K562 (cell line): ENCODE data around the gene RIIAD1. TPM values are rescaled to one million over a fixed set of nuclear protein-coding genes. Genes with fewer than 3 reads are reported as not detected.

Experiments
- EP400 ChIP-seq: fragments of 450-650 bp; IDR thresholded peaks from 2 replicates; pipeline ENCODE4 v1.6.1; 2017; ENCODE audit warnings: antibody characterized with exemption, mild to moderate bottlenecking, moderate library complexity
- FOXM1 ChIP-seq, 2 experiments: fragments of 450-650 bp in 1 of 2; sonication (generic) in 1 of 2; formaldehyde crosslinking in 1 of 2; IDR thresholded peaks; 2 replicates each; pipeline versions ENCODE4 v1.6.1 to v1.9.0; 2017 to 2022; ENCODE audit warnings: low read depth in 2 of 2, mild to moderate bottlenecking in 2 of 2, missing genetic modification reagents in 1 of 2, moderate library complexity in 1 of 2
- HMBOX1 ChIP-seq: sonication (generic); IDR thresholded peaks from 2 replicates; pipeline ENCODE4 v1.6.1; 2016
- HMGXB4 ChIP-seq: sonication (generic); formaldehyde crosslinking; IDR thresholded peaks from 2 replicates; pipeline ENCODE4 v1.8.1; 2023; ENCODE audit warnings: mild to moderate bottlenecking, missing genetic modification reagents
- KLF16 ChIP-seq: IDR thresholded peaks from 2 replicates; pipeline ENCODE4 v1.6.1; 2016; ENCODE audit warnings: antibody characterized with exemption
- MBD2 ChIP-seq: sonication (generic); IDR thresholded peaks from 2 replicates; pipeline ENCODE4 v1.6.1; 2016; ENCODE audit warnings: low read depth, borderline replicate concordance
- MEF2D ChIP-seq: conservative IDR thresholded peaks from 2 replicates; pipeline ENCODE4 v1.6.1; 2016; ENCODE audit warnings: low read depth, missing genetic modification characterization, missing compliant biosample characterization
- MXI1 ChIP-seq: IDR thresholded peaks from 2 replicates; pipeline ENCODE4 v1.6.1; 2011; ENCODE audit warnings: low read depth, mild to moderate bottlenecking, improper control_type of control experiment, low read length
- NCOR1 ChIP-seq: fragments of 450-650 bp; IDR thresholded peaks from 2 replicates; pipeline ENCODE4 v1.6.1; 2016; ENCODE audit warnings: mild to moderate bottlenecking, moderate library complexity
- NFIX ChIP-seq: fragments of 250-450 bp; sonication (Bioruptor Pico); IDR thresholded peaks from 2 replicates; pipeline ENCODE4 v1.4.0; 2020; ENCODE audit warnings: low read depth, mild to moderate bottlenecking, moderate library complexity
- RBM25 ChIP-seq: fragments of 200-400 bp; formaldehyde crosslinking; IDR thresholded peaks from 2 replicates; pipeline ENCODE4 v1.6.1; 2018; ENCODE audit warnings: low read length, low read depth, moderate library complexity; ENCODE audit not compliant: severe bottlenecking
- RREB1 ChIP-seq: fragments of 250-450 bp; sonication (Bioruptor Pico); IDR thresholded peaks from 2 replicates; pipeline ENCODE4 v1.4.0; 2020
- STAT5A ChIP-seq: IDR thresholded peaks from 2 replicates; pipeline ENCODE4 v1.6.1; 2012; ENCODE audit warnings: low read length, inconsistent platforms, borderline replicate concordance
- YY1 ChIP-seq, 3 experiments: IDR thresholded peaks; 2 replicates each; pipeline ENCODE4 v1.6.1; 2011; ENCODE audit warnings: low read length in 2 of 3, mild to moderate bottlenecking in 2 of 3, moderate library complexity in 2 of 3, borderline replicate concordance in 1 of 3, control low read depth in 1 of 3, low read depth in 1 of 3; ENCODE audit not compliant: insufficient read depth in 3 of 3, insufficient replicate concordance in 2 of 3, control insufficient read depth in 1 of 3, insufficient read length in 1 of 3; ENCODE audit errors: extremely low read depth in 1 of 3
- ZNF175 ChIP-seq: fragments of 200-800 bp; sonication (Bioruptor generic); IDR thresholded peaks from 2 replicates; pipeline ENCODE4 v1.6.1; 2016; ENCODE audit warnings: low read depth, mild to moderate bottlenecking, missing genetic modification characterization, missing compliant biosample characterization
- ZNF217 ChIP-seq: sonication (generic); formaldehyde crosslinking; IDR thresholded peaks from 2 replicates; pipeline ENCODE4 v1.8.0; 2022; ENCODE audit warnings: mild to moderate bottlenecking, missing genetic modification reagents
- ZNF778 ChIP-seq: fragments of 450-650 bp; formaldehyde crosslinking; IDR thresholded peaks from 2 replicates; pipeline ENCODE4 v1.4.0; 2020; ENCODE audit warnings: mild to moderate bottlenecking, moderate library complexity
- ZNF79 ChIP-seq: fragments of 250-450 bp; sonication (Bioruptor Pico); IDR thresholded peaks from 2 replicates; pipeline ENCODE4 v1.4.0; 2020; ENCODE audit warnings: low read depth, mild to moderate bottlenecking, moderate library complexity
- polyA plus RNA-seq, 8 experiments: library from polyadenylated mRNA; depleted of rRNA in 4 of 8; stranded (reverse) in 5 of 8; unstranded in 3 of 8; fragments of >200 nt; fragmentation: Nextera tagmentation in 2 of 8; fragmentation: Illumina TruSeq in 1 of 8; extraction: Ambion mirVana in 2 of 8; extraction: Trizol in 1 of 8; gene quantifications; 2 replicates each; pipeline versions ENCODE4 v1.2.1 to v1.2.3, GENCODE V29; 2011 to 2014; ENCODE audit warnings: inconsistent platforms in 1 of 8, missing spikeins in 1 of 8
- total RNA-seq, 7 experiments: library from RNA; depleted of rRNA in 6 of 7; stranded (reverse); fragments of >200 nt in 6 of 7; fragmentation: Illumina TruSeq in 2 of 7; extraction: Trizol in 2 of 7; gene quantifications; 2 replicates each; pipeline versions ENCODE4 v1.2.1 to v1.2.3, GENCODE V29; 2011 to 2021; ENCODE audit warnings: low replicate concordance in 1 of 7

The RIIAD1 gene
- total and polyA plus RNA-seq, 9 of the 15 experiments (the other 6 are each of a cell fraction or from before 2014, with no cell fraction given), result not detected

GRCh38 chr1:151762941-151763921, 41.9 kb downstream of the RIIAD1 start, which contains the start of gene MRPL9 (continued):
- TF ChIP-seq HMGXB4 (0 out of 2 replicates have a peak, but pooled peaks have one; percentile 57), STAT5A (no peak), ZNF778 (CRISPR knock-in tag) (no peak), MXI1 (no peak), NFIX (CRISPR knock-in tag) (no peak), ZNF217 (CRISPR knock-in tag) (no peak), ZNF175 (CRISPR knock-in tag) (no peak; the same call in 1 of the 2 replicates), RBM25 (no peak), EP400 (peak; percentile 75), RREB1 (CRISPR knock-in tag) (peak; percentile 43; the same call in 1 of the 2 replicates), MEF2D (tag) (no peak), KLF16 (no peak), ZNF79 (CRISPR knock-in tag) (no peak), YY1 (IDR thresholded peaks at IDR 0.05; ENCODE audit: borderline replicate concordance in 1 of 3, control insufficient read depth in 1 of 3, extremely low read depth in 1 of 3, insufficient read depth in 3 of 3, insufficient read length in 1 of 3, insufficient replicate concordance in 2 of 3, low read depth in 1 of 3, low read length in 2 of 3) (peak; percentile 88 to 98 (median 96)), FOXM1 (IDR thresholded peaks at IDR 0.05; ENCODE audit: low read depth) (no peak), FOXM1 (CRISPR knock-in tag; IDR thresholded peaks at IDR 0.05; ENCODE audit: low read depth) (no peak), HMBOX1 (no peak), MBD2 (peak; percentile 74), NCOR1 (no peak)
